ENCODE results near the gene CST7. TPM values are rescaled to one million over a fixed set of nuclear protein-coding genes. Genes with fewer than 3 reads are reported as not detected.
"Not testable (repeated sequence)": the region's sequence is repeated elsewhere in the genome, so short reads cannot be mapped to it uniquely, and the experiment has no call there.

The CST7 gene
- total RNA-seq, 1 donor from 2014 or later = not detected

GRCh38 chr20:24929867-24930723 lies 19.0 kb upstream of the CST7 start:
- not testable (repeated sequence) for DNase-seq (ENCODE audit: low read depth in 2 of 2)

GRCh38 chr20:24930724-24931688 lies 18.1 kb upstream of the CST7 start:
- not testable (repeated sequence) for DNase-seq (ENCODE audit: low read depth in 2 of 2)

GRCh38 chr20:24931893-24932292 lies 17.2 kb upstream of the CST7 start:
- DNase-seq (ENCODE audit: low read depth in 2 of 2) = not testable (repeated sequence)

- no peak for DNase-seq (ENCODE audit: low read depth in 2 of 2)
Measured at GRCh38 chr20:24933266-24933908, 15.7 kb upstream of the CST7 start.

GRCh38 chr20:24934101-24934661 lies 14.9 kb upstream of the CST7 start:
- no peak for DNase-seq (ENCODE audit: low read depth in 2 of 2)

GRCh38 chr20:24934716-24935115 lies 14.4 kb upstream of the CST7 start:
- no peak for DNase-seq (ENCODE audit: low read depth in 2 of 2)

GRCh38 chr20:24935140-24935539 lies 13.9 kb upstream of the CST7 start:
- DNase-seq (ENCODE audit: low read depth in 2 of 2) = no peak

- no peak for DNase-seq (ENCODE audit: low read depth in 2 of 2)
Measured at GRCh38 chr20:24935766-24936525, 13.1 kb upstream of the CST7 start.

GRCh38 chr20:24936526-24937407 lies 12.3 kb upstream of the CST7 start:
- no peak for DNase-seq (ENCODE audit: low read depth in 2 of 2)

GRCh38 chr20:24937579-24937978 lies 11.5 kb upstream of the CST7 start:
- DNase-seq (ENCODE audit: low read depth in 2 of 2) = no peak

- no peak for DNase-seq (ENCODE audit: low read depth in 2 of 2)
Measured at GRCh38 chr20:24938498-24938897, 10.6 kb upstream of the CST7 start.

- DNase-seq (ENCODE audit: low read depth in 2 of 2) = no peak
Measured at GRCh38 chr20:24939036-24939435, 10.0 kb upstream of the CST7 start.

- no peak for DNase-seq (ENCODE audit: low read depth in 2 of 2)
Measured at GRCh38 chr20:24942679-24943078, 6.4 kb upstream of the CST7 start.

- DNase-seq (ENCODE audit: low read depth in 2 of 2) = no peak
Measured at GRCh38 chr20:24943196-24943595, 5.9 kb upstream of the CST7 start.

- no peak for DNase-seq (ENCODE audit: low read depth in 2 of 2)
Measured at GRCh38 chr20:24943731-24944130, 5.3 kb upstream of the CST7 start.

- DNase-seq (ENCODE audit: low read depth in 2 of 2) = not testable (repeated sequence)
Measured at GRCh38 chr20:24946376-24946775, 2.7 kb upstream of the CST7 start.

GRCh38 chr20:24948396-24948938 lies 602 bp upstream of the CST7 start:
- not testable (repeated sequence) for DNase-seq (ENCODE audit: low read depth in 2 of 2)

- no peak for DNase-seq (ENCODE audit: low read depth in 2 of 2)
Measured at GRCh38 chr20:24949756-24950127, 673 bp downstream of the CST7 start.

GRCh38 chr20:24950128-24950835 lies 1.2 kb downstream of the CST7 start:
- no peak for DNase-seq (ENCODE audit: low read depth in 2 of 2)
